Measurements from ENCODE around the gene TTC23L.
"Not testable (repeated sequence)": the region's sequence is repeated elsewhere in the genome, so short reads cannot be mapped to it uniquely, and the experiment has no call there.

The TTC23L gene

DNA sequence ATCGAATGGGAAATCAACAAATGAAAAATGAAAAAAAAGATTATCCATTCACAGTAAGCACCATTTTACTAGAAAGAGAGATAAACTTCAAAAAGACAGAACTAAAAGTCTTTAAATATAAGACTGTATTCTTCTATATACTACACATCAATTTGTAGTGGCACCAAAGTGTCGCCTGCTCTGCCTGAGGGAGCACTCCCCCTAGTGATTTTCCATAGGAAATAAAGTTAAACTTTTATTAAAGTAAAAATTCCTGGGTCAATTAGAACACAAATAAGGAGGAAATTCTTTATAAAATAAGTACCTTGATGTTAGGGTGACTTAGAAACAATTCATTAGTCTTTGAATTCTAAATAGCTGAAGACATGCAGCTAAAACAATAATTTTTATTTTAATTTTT, 66.6 kb downstream of the TTC23L start:
- H3K4me3 ChIP-seq (ENCODE audit: low read length), result no peak overlapping the region
- DNase-seq (ENCODE audit: low read depth, low spot score), result no peak

DNA sequence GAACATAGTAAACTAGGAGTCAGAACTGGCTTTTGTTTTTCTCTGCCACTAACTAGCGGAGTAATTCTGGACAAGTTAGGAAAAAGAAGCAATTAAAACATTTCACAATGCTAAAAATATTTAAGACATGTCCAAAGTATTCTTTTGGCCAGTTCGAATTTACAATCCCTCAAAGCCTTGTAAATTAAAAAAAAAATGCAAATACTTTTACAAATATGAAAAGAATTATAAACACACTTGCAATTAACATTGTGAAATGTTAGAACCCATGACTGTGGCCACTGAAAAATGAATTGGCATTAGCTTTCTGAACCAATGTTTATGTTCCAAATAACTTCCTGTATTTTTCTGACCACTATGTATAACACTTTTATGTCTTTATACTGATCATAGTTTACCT, 74.1 kb downstream of the TTC23L start:
- H3K4me3 ChIP-seq (ENCODE audit: low read length), result no peak overlapping the region
- no peak for DNase-seq (ENCODE audit: low read depth, low spot score)

DNA sequence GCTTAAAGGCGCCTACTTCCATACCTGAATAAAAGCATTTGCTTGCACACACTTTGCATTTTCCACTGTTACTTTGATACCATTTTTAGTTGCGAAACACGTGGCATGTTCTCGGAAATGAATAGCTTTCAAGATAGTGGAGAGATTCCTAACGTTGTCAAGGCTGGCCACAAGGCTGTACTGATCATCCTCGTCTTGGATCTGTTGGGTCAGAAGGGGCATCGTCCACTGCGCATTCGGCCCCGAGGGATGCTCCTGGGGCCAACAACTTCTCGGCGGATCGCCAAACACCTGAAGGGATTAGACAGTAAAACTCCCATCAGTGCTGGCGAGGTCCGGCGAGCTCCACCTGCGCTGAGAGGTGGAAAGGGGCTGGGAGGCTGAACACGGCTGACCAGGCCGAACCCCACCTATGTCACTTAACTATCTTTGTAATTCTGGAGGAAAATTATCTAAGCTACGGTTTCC, 75.7 kb downstream of the TTC23L start:
- H3K4me3 ChIP-seq (ENCODE audit: low read length), result peak overlapping the region; percentile 95
- DNase-seq (ENCODE audit: low read depth, low spot score), result no peak

DNA sequence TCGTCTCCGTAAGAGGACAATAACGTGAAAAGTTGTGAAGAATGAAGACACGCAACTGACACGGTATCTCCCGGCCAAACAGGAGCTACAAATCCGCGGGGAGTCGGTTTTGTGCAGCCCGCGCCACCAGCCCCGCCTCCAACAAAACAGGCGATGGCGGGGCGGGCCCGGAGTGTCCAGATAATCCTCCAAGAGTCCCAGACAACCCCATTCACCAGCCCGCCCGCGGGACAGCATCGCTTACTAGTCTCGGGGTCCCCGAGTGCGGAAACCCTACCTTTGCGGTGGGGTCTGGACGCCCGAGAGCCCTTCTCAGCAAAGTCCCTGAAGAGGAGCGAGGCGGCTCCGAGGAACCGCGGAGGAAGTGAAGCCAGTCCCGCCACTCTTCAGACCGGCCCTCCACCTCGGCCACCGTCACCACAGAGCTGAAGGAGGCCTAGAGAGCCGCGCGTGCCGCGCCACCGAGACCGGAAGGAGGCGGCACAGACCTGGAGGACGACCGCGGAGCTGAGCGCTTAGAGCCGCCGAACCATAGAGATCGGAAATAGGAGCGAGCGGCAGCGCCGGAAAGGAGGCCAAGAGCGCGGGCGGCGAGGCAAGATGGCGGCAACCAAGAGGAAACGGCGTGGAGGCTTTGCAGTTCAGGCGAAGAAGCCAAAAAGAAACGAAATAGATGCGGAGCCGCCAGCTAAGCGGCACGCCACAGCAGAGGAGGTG, 76.3 kb downstream of the TTC23L start, which contains the start of the genes BRIX1 and RAD1:
BRIX1 (plus strand) TSS at position 573 of the 717 bp plus-strand sequence; CDS start at position 601, 28 bp downstream.
RAD1 (minus strand) TSS at position 366 of the 717 bp plus-strand sequence. CDS start 612 bp downstream, outside the sequence.
- peak; percentile 94 for DNase-seq (ENCODE audit: low read depth, low spot score)
- H3K4me3 ChIP-seq (ENCODE audit: low read length), result peak within 1 kb of the TSS; percentile 95

- no peak for DNase-seq (ENCODE audit: low read depth, low spot score)
- peak overlapping the region; percentile 95 for H3K4me3 ChIP-seq (ENCODE audit: low read length)
Observed at GRCh38 chr5:34915856-34916192, 76.9 kb downstream of the TTC23L start.

DNA sequence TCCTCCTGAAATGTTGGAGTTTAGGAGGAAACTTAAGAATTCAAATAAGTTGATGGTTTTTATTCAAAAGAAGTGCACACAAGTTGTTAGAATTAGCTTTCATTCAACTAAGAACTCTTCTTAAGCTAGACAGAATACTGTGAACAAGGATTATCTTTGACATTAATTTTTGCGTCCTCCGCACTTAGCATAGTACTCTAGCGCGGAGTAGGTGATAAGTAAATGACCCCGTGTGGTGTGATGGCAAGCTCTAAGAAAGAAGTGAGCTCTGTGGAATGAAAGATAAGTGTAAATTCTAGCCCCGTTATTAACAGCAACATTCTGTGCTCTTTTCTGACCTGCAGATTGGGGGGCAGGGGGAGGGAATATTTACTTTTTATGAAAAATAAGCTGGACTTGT, 77.6 kb downstream of the TTC23L start:
- DNase-seq (ENCODE audit: low read depth, low spot score), result no peak

GRCh38 chr5:34918025-34918424, 79.1 kb downstream of the TTC23L start:
- no peak overlapping the region for H3K4me3 ChIP-seq (ENCODE audit: low read length)
- DNase-seq (ENCODE audit: low read depth, low spot score), result no peak

More for the DNA sequence above, 77.6 kb downstream of the TTC23L start:
- peak overlapping the region; percentile 95 for H3K4me3 ChIP-seq (ENCODE audit: low read length)

GRCh38 chr5:34919077-34919476, 80.1 kb downstream of the TTC23L start:
- no peak for DNase-seq (ENCODE audit: low read depth, low spot score)
- no peak overlapping the region for H3K4me3 ChIP-seq (ENCODE audit: low read length)

GRCh38 chr5:34923256-34923655, 84.3 kb downstream of the TTC23L start:
- DNase-seq (ENCODE audit: low read depth, low spot score), result not testable (repeated sequence)

DNA sequence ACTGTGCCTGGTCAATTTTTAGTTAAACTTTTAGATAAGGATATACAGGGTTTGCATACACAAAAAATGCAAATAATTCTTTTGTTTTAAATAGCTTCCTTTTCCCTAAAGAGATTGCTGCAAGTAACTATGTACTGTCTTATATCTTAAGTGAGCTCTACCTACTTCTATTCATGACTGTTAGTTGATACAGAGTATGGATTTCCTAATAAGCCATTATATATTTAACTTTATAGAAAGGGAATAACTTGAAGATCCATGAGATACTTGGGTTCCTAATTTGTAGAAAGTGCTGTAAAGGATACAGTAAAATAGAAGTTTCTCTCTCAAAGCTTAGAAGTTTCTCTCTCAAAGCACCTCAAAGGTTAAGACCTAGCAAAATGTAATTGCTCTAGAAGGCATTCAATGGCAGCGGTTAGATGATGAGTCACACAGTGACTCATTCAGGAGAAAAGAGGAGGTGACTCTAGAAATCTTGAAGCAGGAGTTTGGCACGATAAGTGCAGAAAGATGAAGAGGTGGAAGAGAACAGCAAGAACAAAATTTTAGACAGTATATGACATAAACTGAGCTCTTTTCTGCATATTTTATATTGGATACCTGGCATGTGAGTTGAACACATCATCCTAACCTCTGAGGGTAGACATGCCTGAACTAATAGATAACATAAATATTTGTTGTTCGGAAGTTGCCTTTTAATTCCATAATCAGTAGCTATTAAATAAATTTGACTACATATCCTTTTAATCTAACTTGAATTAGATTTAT, 84.9 kb downstream of the TTC23L start:
- no peak for DNase-seq (ENCODE audit: low read depth, low spot score)

More at GRCh38 chr5:34923256-34923655, 84.3 kb downstream of the TTC23L start:
- H3K4me3 ChIP-seq (ENCODE audit: low read length), result not testable (repeated sequence)

GRCh38 chr5:34924462-34924765, 85.5 kb downstream of the TTC23L start:
- no peak for DNase-seq (ENCODE audit: low read depth, low spot score)

More for the DNA sequence above, 84.9 kb downstream of the TTC23L start:
- no peak overlapping the region for H3K4me3 ChIP-seq (ENCODE audit: low read length)

GRCh38 chr5:34926318-34926888, 87.4 kb downstream of the TTC23L start:
- H3K4me3 ChIP-seq (ENCODE audit: low read length), result no peak overlapping the region
- no peak for DNase-seq (ENCODE audit: low read depth, low spot score)

More at GRCh38 chr5:34924462-34924765, 85.5 kb downstream of the TTC23L start:
- H3K4me3 ChIP-seq (ENCODE audit: low read length), result no peak overlapping the region

- DNase-seq (ENCODE audit: low read depth, low spot score), result no peak
- H3K4me3 ChIP-seq (ENCODE audit: low read length), result no peak overlapping the region
Observed at GRCh38 chr5:34927785-34928184, 88.8 kb downstream of the TTC23L start.

GRCh38 chr5:34928267-34928666, 89.3 kb downstream of the TTC23L start:
- H3K4me3 ChIP-seq (ENCODE audit: low read length), result no peak overlapping the region
- no peak for DNase-seq (ENCODE audit: low read depth, low spot score)

DNA sequence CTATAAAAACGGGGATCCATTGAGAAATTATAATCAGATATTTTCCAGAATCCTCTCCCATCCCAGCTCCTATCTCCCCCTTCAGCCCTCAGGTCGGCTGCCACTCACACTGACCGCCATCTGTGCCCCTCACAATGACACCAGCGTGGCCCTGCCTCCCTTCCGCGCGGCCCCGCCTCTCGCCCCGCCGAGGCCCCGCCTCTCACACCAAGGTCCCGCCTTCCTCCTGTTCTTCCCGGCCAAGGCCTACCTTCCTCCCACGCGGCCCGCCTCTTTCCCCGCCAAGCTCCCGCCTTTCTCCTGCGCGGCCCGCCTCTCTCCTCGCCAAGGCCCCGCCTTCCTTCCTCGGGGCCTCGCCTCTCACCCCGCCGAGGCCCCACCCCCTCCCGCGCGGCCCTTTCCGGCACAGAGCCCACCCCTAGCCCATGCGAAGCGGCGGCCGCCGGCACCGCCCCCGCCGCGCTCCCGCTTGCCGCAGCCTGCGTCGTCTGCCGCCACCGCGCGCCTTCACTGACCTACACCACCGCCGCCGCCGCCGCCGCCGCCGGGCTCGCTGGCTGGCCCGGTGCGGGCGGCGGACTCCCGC, 90.3 kb downstream of the TTC23L start, which contains the start of gene DNAJC21:
DNAJC21 (plus strand) TSS at position 426 of the 586 bp plus-strand sequence. CDS start 261 bp downstream, outside the sequence.
- peak; percentile 90 for DNase-seq (ENCODE audit: low read depth, low spot score)
- peak within 1 kb of the TSS; percentile 89 for H3K4me3 ChIP-seq (ENCODE audit: low read length)

DNA sequence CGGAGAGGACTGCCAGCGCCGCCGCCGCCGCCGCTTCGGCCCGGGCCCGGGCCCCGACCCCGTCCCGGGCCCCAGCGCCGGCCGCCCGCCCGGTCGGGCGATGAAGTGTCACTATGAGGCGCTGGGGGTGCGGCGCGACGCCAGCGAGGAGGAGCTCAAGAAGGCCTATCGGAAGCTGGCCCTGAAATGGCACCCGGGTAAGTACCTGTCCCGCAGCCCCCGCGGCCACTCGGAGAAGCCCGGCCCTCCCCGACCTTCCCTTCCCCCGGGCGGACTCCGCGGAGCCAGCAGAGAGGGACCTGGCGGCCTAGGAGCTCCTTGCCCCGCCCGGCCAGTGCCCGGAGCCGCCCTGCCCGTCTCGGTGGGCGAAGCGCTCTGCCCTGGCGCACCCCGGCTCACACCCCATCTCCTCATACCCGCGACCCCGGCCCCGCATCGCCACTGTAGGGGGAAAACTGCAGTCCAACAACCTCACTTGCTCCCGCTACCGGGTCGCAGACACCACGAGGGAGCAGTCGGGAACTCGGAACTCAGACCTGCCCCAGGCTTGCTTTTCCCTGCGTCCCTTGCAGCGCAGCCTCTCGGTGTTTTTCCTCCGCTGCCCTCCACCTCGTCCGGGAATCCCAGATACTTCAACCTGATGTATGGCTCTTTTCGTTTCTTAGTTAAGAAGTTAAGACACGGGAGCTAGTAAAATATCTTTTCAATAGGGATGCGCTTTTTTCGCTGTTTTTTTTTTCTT, 90.9 kb downstream of the TTC23L start:
- peak overlapping the region; percentile 89 for H3K4me3 ChIP-seq (ENCODE audit: low read length)
- DNase-seq (ENCODE audit: low read depth, low spot score), result peak; percentile 64

GRCh38 chr5:34930462-34930844, 91.5 kb downstream of the TTC23L start:
- no peak for DNase-seq (ENCODE audit: low read depth, low spot score)
- peak overlapping the region; percentile 89 for H3K4me3 ChIP-seq (ENCODE audit: low read length)

- peak overlapping the region; percentile 89 for H3K4me3 ChIP-seq (ENCODE audit: low read length)
- DNase-seq (ENCODE audit: low read depth, low spot score), result no peak
Observed at GRCh38 chr5:34930870-34931269, 91.9 kb downstream of the TTC23L start.

- no peak for DNase-seq (ENCODE audit: low read depth, low spot score)
- H3K4me3 ChIP-seq (ENCODE audit: low read length), result no peak overlapping the region
Observed at GRCh38 chr5:34932947-34933346, 94.0 kb downstream of the TTC23L start.
